HuH-7 (cell line): ENCODE data around the gene CTDP1.

Experiments
- DNase-seq: peaks from one replicate; pipeline ENCODE4 v3.0.0; 2011; ENCODE audit warnings: low spot score

CTDP1 gene

DNA sequence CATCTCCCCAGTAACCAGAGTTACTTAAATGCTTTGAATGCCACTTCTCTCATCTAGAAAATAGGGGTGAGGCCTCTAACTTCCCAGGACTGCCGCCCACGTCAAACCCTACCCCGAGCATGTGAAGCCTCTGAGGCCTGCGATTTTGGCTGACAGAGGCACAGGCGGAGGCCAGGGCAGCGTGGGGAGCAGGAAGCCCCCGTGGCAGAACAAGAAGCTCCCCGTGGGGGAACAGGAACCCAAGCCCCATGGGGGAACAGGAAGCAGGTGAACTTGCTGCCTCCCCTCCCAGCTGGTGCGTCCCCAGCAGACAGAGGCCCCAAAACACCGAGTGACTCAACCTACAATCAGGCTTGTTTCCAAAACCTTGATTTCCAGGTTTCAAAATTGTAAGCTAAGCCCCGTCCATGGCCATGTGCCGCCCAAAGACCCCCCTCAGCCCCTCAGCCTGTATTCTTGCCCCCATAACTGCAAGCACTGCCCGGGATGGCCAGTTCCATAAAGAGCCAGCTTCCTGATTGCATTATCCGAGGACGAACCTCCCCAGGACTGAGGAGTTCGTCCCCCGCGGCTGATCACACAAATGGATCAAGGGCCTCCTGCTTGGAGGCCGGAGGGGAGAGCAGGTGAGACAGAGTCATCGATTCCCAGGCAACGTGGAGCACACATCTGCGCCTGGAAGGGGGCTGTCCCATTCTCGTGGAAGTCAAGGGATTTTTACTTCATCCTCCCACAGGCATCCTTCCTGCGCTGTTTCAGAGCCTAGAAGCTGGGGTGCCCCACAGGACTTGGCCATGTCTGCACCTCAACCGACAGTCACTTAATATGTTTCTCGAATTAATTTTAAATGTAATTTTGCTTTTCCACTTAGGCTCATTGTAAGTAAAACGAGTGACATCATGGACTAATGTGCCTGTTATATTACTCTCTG lies 36.3 kb upstream of the CTDP1 start:
- DNase-seq = no peak

- peak; percentile 89 for DNase-seq
These were observed 35.5 kb upstream of the CTDP1 start for GRCh38 chr18:79644006-79644665.

GRCh38 chr18:79644666-79645057 lies 34.9 kb upstream of the CTDP1 start:
- no peak for DNase-seq

DNA sequence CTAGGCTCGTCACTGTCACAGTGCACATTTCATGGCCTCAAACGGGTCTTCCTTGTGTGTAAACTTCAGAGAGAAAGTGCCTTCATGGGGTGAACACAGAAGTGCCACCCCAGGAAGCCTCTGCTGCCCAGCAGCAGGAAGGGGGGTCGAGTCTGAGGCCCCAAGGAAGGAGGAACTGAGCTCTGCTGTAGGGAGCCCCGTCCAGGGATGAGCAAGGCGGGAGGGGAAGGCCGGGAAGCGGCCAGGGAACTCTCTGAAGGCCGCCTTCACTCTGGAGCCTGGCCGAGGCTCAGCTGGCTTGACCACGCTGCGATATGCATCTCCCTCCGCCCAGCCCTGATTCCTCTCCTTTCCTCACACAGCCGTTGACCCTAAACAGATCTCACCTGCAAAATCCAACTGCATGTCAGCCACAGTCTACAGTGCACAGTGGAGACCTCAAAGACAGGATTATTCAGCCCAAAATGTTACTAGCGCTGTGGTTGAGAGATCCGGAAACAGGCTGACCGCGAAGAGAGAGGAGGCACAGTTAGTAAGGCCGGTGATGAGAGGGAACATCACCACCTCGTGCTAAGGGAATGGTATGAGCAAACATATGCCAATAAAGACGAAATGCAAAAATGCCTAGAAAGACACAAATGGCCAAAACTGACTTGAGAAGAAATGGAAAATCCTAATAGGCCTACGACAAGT lies 34.2 kb upstream of the CTDP1 start:
- no peak for DNase-seq

- DNase-seq = no peak
These were observed 32.3 kb upstream of the CTDP1 start for GRCh38 chr18:79647307-79647706.

GRCh38 chr18:79650959-79651358 lies 28.6 kb upstream of the CTDP1 start:
- DNase-seq = no peak

DNA sequence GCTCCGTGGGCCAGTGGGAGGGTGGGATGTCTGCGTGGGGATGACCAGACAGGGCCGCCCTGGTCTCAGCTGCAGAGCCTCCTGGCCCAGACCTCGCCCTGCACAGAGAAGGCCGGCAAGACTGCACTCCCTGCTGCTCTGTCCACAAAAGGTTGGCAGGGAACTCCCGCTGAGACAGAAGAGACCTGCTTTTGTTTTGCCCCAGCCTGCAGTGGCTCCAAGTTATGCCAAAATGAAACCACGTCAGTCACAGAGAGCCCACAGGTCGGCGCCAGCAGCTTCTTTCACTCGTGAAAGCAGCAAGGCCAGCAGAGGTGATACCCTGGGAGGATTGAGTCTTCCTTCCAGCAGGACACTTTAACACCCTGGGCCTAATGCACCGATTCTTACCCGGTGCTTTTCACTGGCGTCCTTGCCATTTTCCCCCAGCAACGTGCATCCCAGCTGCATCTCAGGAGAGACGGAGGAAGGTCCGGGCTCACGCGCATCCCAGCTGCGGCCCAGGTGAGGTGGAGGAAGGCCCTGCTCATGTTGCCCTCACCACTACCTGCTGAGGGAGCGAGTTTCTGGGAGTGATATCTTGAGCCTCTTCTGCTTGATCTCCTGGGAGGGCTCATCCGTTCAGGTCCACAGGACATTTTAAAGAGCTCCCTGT lies 22.1 kb upstream of the CTDP1 start:
- no peak for DNase-seq

DNA sequence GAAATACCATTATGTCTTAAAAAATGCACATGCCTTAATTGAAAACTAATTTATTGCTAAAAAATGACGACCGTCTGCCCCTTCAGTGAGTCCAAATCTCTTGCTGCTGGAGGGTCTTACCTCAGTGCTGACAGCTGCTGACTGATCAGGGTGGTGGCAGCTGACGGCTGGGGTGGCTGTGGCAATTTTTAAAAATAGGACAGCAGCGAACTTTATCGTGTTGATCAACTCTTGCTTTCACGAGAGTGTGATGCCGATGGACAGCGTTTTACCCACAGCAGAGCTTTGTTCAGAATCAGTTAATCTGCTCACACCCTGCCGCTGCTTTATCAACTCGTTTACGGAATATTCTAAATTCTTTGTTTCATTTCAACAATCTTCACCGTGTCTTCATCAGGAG lies 21.2 kb upstream of the CTDP1 start:
- no peak for DNase-seq

GRCh38 chr18:79659733-79660132 lies 19.9 kb upstream of the CTDP1 start:
- no peak for DNase-seq

- DNase-seq = no peak
These were observed 17.6 kb upstream of the CTDP1 start for GRCh38 chr18:79662034-79662433.

- DNase-seq = no peak
These were observed 17.2 kb upstream of the CTDP1 start for GRCh38 chr18:79662439-79662838.

- DNase-seq = no peak
These were observed 15.0 kb upstream of the CTDP1 start for GRCh38 chr18:79664525-79665125.

DNA sequence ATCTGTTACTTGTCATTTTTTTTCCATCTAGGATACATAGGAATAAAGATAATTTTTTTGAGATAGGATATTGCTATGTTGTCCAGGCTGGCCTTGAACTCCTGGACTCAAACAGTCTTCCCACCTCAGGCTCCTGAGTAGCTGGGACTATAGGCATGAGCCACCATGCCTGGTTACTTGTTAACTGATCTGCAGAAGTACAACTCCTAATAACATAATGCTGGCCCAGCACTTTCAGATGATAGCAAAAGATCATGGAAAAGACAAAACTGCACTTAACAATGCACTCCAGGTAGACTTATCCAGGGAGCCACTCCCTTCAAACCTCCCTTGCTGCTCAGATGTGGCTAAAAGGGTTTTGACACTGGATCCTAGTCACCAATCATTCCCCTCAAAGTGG lies 11.4 kb upstream of the CTDP1 start:
- DNase-seq = no peak

DNA sequence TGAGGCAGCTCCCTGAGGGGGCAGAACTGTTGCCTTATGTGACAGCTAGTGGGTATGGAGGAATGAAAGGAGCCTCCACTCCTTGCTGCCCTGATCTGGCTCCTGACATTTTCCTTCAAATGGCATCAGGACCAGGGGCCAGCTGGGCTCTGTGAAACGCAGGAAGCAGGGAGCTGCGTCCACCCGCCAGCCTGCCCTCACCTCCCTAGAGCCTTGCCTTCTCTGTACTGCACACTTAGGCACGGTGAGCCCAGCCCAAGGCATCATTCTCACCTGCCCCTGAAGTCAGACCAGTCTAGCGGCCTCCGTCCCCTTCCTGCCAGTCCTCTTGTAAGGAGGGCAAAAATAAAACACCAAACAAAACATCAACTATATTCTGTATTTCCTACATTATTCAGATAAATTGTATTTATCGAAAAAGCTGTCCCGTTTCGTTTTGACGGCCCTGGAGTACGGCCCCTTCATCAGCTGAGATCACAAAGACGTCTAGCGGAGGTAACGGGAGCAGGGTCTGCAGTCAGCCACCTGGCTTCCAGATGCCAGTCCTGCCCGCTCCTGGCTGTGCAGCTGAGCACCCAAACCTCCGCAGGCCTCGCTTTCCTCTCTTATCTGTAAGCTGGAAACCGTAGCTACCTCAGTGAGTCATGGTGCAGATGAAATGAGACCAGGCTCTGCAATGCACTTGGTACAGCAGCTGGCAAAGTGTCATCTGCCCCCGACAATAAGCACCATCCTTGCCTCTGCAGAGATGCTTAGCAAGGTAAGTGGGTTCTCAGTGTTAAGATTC lies 6.9 kb upstream of the CTDP1 start:
- no peak for DNase-seq

- no peak for DNase-seq
These were observed 2.4 kb upstream of the CTDP1 start for GRCh38 chr18:79677221-79677620.

- DNase-seq = no peak
These were observed 1.8 kb upstream of the CTDP1 start for GRCh38 chr18:79677840-79678239.

DNA sequence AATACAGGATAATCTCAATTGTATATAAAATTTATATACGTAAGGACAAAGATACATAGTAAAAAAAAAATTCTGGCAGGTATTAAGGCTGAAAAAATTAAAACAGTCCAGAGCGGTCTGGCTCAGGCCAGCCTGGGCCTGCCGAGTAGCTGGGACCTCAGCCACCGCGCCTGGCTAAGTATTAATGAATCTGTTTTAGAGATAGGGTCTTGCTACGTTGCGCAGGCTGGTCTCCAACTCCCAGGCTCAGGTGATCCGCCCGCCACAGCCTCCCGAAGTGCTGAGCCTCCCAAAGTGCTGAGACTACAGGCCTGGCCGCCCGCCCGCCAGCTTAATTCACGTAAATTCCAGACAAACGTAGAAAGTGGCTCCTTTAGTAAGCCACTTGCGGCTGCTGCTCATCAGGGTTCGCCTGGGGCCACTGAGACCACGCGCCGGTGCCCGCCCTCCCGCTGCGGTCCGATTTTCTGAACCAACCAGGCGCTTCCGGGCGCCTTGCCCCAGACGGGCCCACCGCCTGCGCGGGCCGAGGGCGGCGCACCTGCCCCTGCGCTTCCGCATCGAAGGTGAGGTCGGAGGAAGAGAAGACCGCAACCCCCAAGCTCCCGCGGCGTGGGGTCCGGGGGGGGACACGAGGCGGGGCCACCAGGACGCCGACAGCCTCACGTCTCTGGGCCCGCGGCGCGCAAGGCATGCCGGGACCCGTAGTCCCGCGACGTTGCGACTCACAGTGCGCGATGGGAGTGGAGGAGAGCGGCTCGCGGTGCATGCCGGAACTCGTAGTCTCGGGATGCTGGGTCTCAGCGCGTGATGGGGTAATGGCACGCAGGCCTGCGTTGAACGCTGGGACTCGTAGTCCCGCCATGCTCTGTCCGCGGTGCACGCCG lies 695 bp upstream of the CTDP1 start:
- peak; percentile 95 for DNase-seq

- DNase-seq = peak; percentile 44
These were observed 687 bp downstream of the CTDP1 start for GRCh38 chr18:79680100-79680879.

DNA sequence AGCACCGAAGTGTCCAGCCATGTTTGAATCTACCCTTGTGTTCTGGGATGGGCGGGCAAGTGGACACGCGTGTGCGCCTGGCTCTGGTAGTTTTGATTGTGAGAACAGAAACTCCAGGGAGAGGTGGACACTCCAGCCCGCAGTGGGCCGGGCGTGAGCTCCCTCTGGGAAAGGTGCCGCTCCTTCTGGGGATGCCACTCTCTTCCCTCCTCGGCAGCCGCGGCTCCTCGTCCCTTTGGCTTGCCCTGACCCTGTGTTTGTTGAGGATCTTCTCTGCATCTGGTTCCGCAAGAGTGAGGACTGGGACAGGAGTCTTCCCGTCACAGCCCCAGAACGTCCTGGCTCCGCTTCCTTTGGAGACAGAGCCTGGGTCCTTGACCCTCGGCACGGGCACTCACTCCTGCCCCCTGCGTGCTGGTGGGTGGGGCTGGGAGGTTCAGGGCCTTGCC lies 1.3 kb downstream of the CTDP1 start:
- DNase-seq = no peak
